ENCODE measurements around the gene SLF2. TPM values are rescaled to one million over a fixed set of nuclear protein-coding genes. Genes with fewer than 3 reads are reported as not detected.

Gene SLF2
- total RNA-seq, 1 donor from 2014 or later, result 20.3 TPM

GRCh38 chr10:101000127-101000914 lies 87.6 kb downstream of the SLF2 start:
- peak overlapping the region; percentile 92 for H3K27ac ChIP-seq (ENCODE audit: low read depth, low read length)
- H3K4me3 Mint-ChIP-seq (ENCODE audit: unreplicated experiment), result peak overlapping the region; percentile 89

GRCh38 chr10:101000915-101001658 lies 88.3 kb downstream of the SLF2 start:
- H3K79me2 ChIP-seq (ENCODE audit: insufficient read depth, low read length), result peaks cover 54% of the 10 kb centered on the region
- peak overlapping the region; percentile 89 for H3K4me3 ChIP-seq (ENCODE audit: insufficient read depth, low read depth, low read length)
- H2AFZ ChIP-seq (ENCODE audit: low read depth, low read length), result no peak overlapping the region
- peak; percentile 23 for FAIRE-seq
- H3K4me3 Mint-ChIP-seq (ENCODE audit: unreplicated experiment), result peak overlapping the region; percentile 89
- H3K27ac ChIP-seq (ENCODE audit: low read depth, low read length), result peak overlapping the region; percentile 92
- H3K9ac ChIP-seq (ENCODE audit: low read length), result peak overlapping the region; percentile 94
- peaks cover under 1% of the 10 kb centered on the region for H3K36me3 Mint-ChIP-seq (ENCODE audit: low read depth, unreplicated experiment)
- H3K36me3 ChIP-seq (ENCODE audit: insufficient read depth, low read length), result peaks cover 9% of the 10 kb centered on the region
- H3K27ac Mint-ChIP-seq (ENCODE audit: unreplicated experiment), result peak overlapping the region; percentile 87
- TF ChIP-seq CTCF (IDR thresholded peaks at IDR 0.05; ENCODE audit: insufficient read depth, low read depth, low read length), result no peak
- TF ChIP-seq EZH2 (IDR thresholded peaks at IDR 0.05; ENCODE audit: insufficient read depth, low read length), result no peak
- peak overlapping the region; percentile 93 for H3K4me2 ChIP-seq (ENCODE audit: low read length)
- H3K4me1 ChIP-seq (ENCODE audit: insufficient read depth, low read length), result peaks cover 36% of the 10 kb centered on the region
- no peaks in the 10 kb centered on the region for H3K9me3 ChIP-seq (ENCODE audit: insufficient read depth, low read depth, low read length)
- H3K27me3 Mint-ChIP-seq (ENCODE audit: low read depth, unreplicated experiment), result no peaks in the 10 kb centered on the region
- DNase-seq (ENCODE audit: low read depth), result peak; percentile 89
- peaks cover 51% of the 10 kb centered on the region for H4K20me1 ChIP-seq (ENCODE audit: insufficient read depth, low read length)
- no peaks in the 10 kb centered on the region for H3K27me3 ChIP-seq (ENCODE audit: insufficient read depth, low read length)
- H3K4me1 Mint-ChIP-seq (ENCODE audit: low read depth, unreplicated experiment), result peaks cover 11% of the 10 kb centered on the region
- peaks cover 4% of the 10 kb centered on the region for H3K9me3 Mint-ChIP-seq (ENCODE audit: unreplicated experiment)

More at GRCh38 chr10:101000127-101000914, 87.6 kb downstream of the SLF2 start:
- Histone ChIP-seq H3K36me3 (ENCODE audit: insufficient read depth, low read length) (peaks cover 6% of the 10 kb centered on the region), H3K27me3 (ENCODE audit: insufficient read depth, low read length) (no peaks in the 10 kb centered on the region), H4K20me1 (ENCODE audit: insufficient read depth, low read length) (peaks cover 43% of the 10 kb centered on the region), H3K79me2 (ENCODE audit: insufficient read depth, low read length) (peaks cover 54% of the 10 kb centered on the region), H3K4me2 (ENCODE audit: low read length) (peak overlapping the region; percentile 93), H3K4me1 (ENCODE audit: insufficient read depth, low read length) (peaks cover 36% of the 10 kb centered on the region), H3K9me3 (ENCODE audit: insufficient read depth, low read depth, low read length) (no peaks in the 10 kb centered on the region), H3K9ac (ENCODE audit: low read length) (peak overlapping the region; percentile 94), H2AFZ (ENCODE audit: low read depth, low read length) (peak overlapping the region; percentile 84), H3K4me3 (ENCODE audit: insufficient read depth, low read depth, low read length) (peak overlapping the region; percentile 89)
- peaks cover 4% of the 10 kb centered on the region for H3K9me3 Mint-ChIP-seq (ENCODE audit: unreplicated experiment)
- H3K4me1 Mint-ChIP-seq (ENCODE audit: low read depth, unreplicated experiment), result peaks cover 11% of the 10 kb centered on the region
- no peaks in the 10 kb centered on the region for H3K36me3 Mint-ChIP-seq (ENCODE audit: low read depth, unreplicated experiment)
- no peaks in the 10 kb centered on the region for H3K27me3 Mint-ChIP-seq (ENCODE audit: low read depth, unreplicated experiment)
- no peak for FAIRE-seq
- H3K27ac Mint-ChIP-seq (ENCODE audit: unreplicated experiment), result peak overlapping the region; percentile 90
- no peak for DNase-seq (ENCODE audit: low read depth)
- TF ChIP-seq CTCF (IDR thresholded peaks at IDR 0.05; ENCODE audit: insufficient read depth, low read depth, low read length) (no peak), EZH2 (IDR thresholded peaks at IDR 0.05; ENCODE audit: insufficient read depth, low read length) (no peak)
